H1 (cell line): Measurements from ENCODE around the gene MOV10L1. TPM values are rescaled to one million over a fixed set of nuclear protein-coding genes. Genes with fewer than 3 reads are reported as not detected.

ENCODE experiments used
- CTCF ChIA-PET: fragments of 300-600 bp; sonication (Branson Sonifier 250); formaldehyde crosslinking; loops from one replicate; lab custom pipeline; 2021; ENCODE audit not compliant: partially characterized antibody; lab: Charles Lee
- POLR2A ChIA-PET: fragments of 300-600 bp; sonication (Branson Sonifier 250); formaldehyde crosslinking; loops from one replicate; lab custom pipeline; 2021; ENCODE audit warnings: inconsistent platforms; ENCODE audit not compliant: partially characterized antibody; lab: Charles Lee
- DNase-seq, 2 experiments: peaks; one replicate each; pipeline versions ENCODE4 v3.0.0 to v3.0.0-alpha.2; 2010 to 2022; ENCODE audit warnings: low spot score in 2 of 2, low read depth in 1 of 2, mixed read lengths in 1 of 2
- FAIRE-seq: peaks from 2 replicates; lab custom pipeline; 2011; peaks lifted over from hg19 to GRCh38; lab: Jason Lieb, UNC
- H2AFZ ChIP-seq: 2 replicates; pipeline ENCODE4 v1.8.1; 2012; ENCODE audit warnings: low read length, inconsistent platforms
- H2AK5ac ChIP-seq: 2 replicates; pipeline ENCODE4 v1.6.1; 2013; ENCODE audit warnings: low read depth, low read length
- H2BK120ac ChIP-seq: replicated peaks from 2 replicates; pipeline ENCODE3; 2013; ENCODE audit warnings: low read depth, low read length, inconsistent platforms
- H2BK12ac ChIP-seq: 2 replicates; pipeline ENCODE4 v1.6.1; 2013; ENCODE audit warnings: low read depth, low read length
- H2BK15ac ChIP-seq: 2 replicates; pipeline ENCODE4 v1.6.1; 2013; ENCODE audit warnings: low read length
- H2BK20ac ChIP-seq: 2 replicates; pipeline ENCODE4 v1.6.1; 2013; ENCODE audit warnings: low read length
- H2BK5ac ChIP-seq: 2 replicates; pipeline ENCODE4 v1.6.1; 2013; ENCODE audit warnings: low read depth, low read length
- H3K14ac ChIP-seq: 2 replicates; pipeline ENCODE4 v1.6.1; 2013; ENCODE audit warnings: inconsistent platforms; ENCODE audit not compliant: insufficient read length
- H3K18ac ChIP-seq: 2 replicates; pipeline ENCODE4 v1.6.1; 2013; ENCODE audit warnings: low read length; ENCODE audit errors: extremely low read depth
- H3K23ac ChIP-seq: 2 replicates; pipeline ENCODE4 v1.6.1; 2013; ENCODE audit warnings: inconsistent platforms; ENCODE audit not compliant: insufficient read length
- H3K23me2 ChIP-seq: 2 replicates; pipeline ENCODE4 v1.6.1; 2013; ENCODE audit warnings: low read depth, low read length
- H3K27ac ChIP-seq: 2 replicates; pipeline ENCODE4 v1.6.1; 2011; ENCODE audit warnings: low read depth, low read length, inconsistent platforms
- H3K27me3 ChIP-seq, 4 experiments: replicated peaks in 1 of 4; 1 replicate in 1 of 4; 2 replicates in 3 of 4; pipeline versions ENCODE4 v1.6.1 to v1.8.1; 2011 to 2013; ENCODE audit warnings: low read length in 3 of 4, mild to moderate bottlenecking in 3 of 4, inconsistent platforms in 2 of 4, mixed read lengths in 2 of 4, moderate library complexity in 1 of 4; ENCODE audit not compliant: control insufficient read depth in 3 of 4, insufficient read depth in 3 of 4; ENCODE audit errors: extremely low read depth in 1 of 4
- H3K36me3 ChIP-seq, 4 experiments: 2 replicates each; pipeline versions ENCODE4 v1.6.1 to v1.8.1; 2011 to 2013; ENCODE audit warnings: mild to moderate bottlenecking in 4 of 4, low read length in 3 of 4, moderate library complexity in 2 of 4, control low read depth in 1 of 4, inconsistent platforms in 1 of 4; ENCODE audit not compliant: insufficient read depth in 4 of 4, control insufficient read depth in 2 of 4
- H3K4ac ChIP-seq: replicated peaks from 2 replicates; pipeline ENCODE3; 2013; ENCODE audit warnings: low read length, low read depth, mixed read lengths, inconsistent platforms; ENCODE audit not compliant: insufficient read length
- H3K4me1 ChIP-seq, 4 experiments: replicated peaks in 1 of 4; 1 replicate in 1 of 4; 2 replicates in 3 of 4; pipeline versions ENCODE4 v1.6.1 to v1.8.1; 2011 to 2013; ENCODE audit warnings: low read length in 3 of 4, inconsistent platforms in 2 of 4, mixed read lengths in 1 of 4; ENCODE audit not compliant: insufficient read depth in 4 of 4, control insufficient read depth in 3 of 4
- H3K4me2 ChIP-seq, 2 experiments: 2 replicates each; pipeline versions ENCODE4 v1.6.1 to v1.8.1; 2011 to 2013; ENCODE audit warnings: low read depth in 2 of 2, low read length in 2 of 2, control low read depth in 1 of 2, inconsistent platforms in 1 of 2, mild to moderate bottlenecking in 1 of 2; ENCODE audit not compliant: insufficient read depth in 1 of 2
- H3K4me3 ChIP-seq, 4 experiments: fragments of 200-600, 300-600 bp in 1 of 4; sonication (generic), shearing (Covaris generic), sonication (Bioruptor Twin) in 1 of 4; 2 replicates each; pipeline versions ENCODE4 v1.5.1 to v1.8.1; 2011 to 2016; ENCODE audit warnings: low read length in 4 of 4, low read depth in 3 of 4, control low read depth in 2 of 4, inconsistent platforms in 2 of 4, mild to moderate bottlenecking in 2 of 4, mixed read lengths in 1 of 4, moderate library complexity in 1 of 4; ENCODE audit not compliant: insufficient read depth in 2 of 4; ENCODE audit errors: extremely low read depth in 1 of 4
- H3K56ac ChIP-seq: replicated peaks from 2 replicates; pipeline ENCODE3; 2013; ENCODE audit warnings: low read depth, mild to moderate bottlenecking, mixed read lengths, low read length, inconsistent platforms; ENCODE audit not compliant: insufficient read length
- H3K79me1 ChIP-seq: 2 replicates; pipeline ENCODE4 v1.6.1; 2013; ENCODE audit warnings: low read depth, low read length, control low read depth
- H3K79me2 ChIP-seq, 2 experiments: 2 replicates each; pipeline versions ENCODE4 v1.6.1 to v1.8.1; 2012 to 2013; ENCODE audit warnings: low read length in 2 of 2, mild to moderate bottlenecking in 2 of 2, inconsistent platforms in 1 of 2; ENCODE audit not compliant: insufficient read depth in 2 of 2, control insufficient read depth in 1 of 2
- H3K9ac ChIP-seq, 4 experiments: replicated peaks in 1 of 4; 1 replicate in 1 of 4; 2 replicates in 3 of 4; pipeline versions ENCODE4 v1.6.1 to v1.8.1; 2011 to 2013; ENCODE audit warnings: low read depth in 3 of 4, low read length in 3 of 4, control low read depth in 2 of 4, mild to moderate bottlenecking in 2 of 4, moderate library complexity in 2 of 4, inconsistent platforms in 1 of 4; ENCODE audit errors: extremely low read depth in 1 of 4
- H3K9me3 ChIP-seq, 2 experiments: 2 replicates each; pipeline versions ENCODE4 v1.6.1 to v1.8.1; 2012 to 2013; ENCODE audit warnings: mild to moderate bottlenecking in 2 of 2, moderate library complexity in 2 of 2, control low read depth in 1 of 2, inconsistent platforms in 1 of 2, low read depth in 1 of 2, low read length in 1 of 2, mixed read lengths in 1 of 2; ENCODE audit not compliant: insufficient read depth in 2 of 2
- H4K20me1 ChIP-seq, 2 experiments: replicated peaks in 1 of 2; 2 replicates each; pipeline versions ENCODE3 to v1.8.1; 2011 to 2013; ENCODE audit warnings: inconsistent platforms in 2 of 2, low read length in 2 of 2, mild to moderate bottlenecking in 1 of 2; ENCODE audit not compliant: insufficient read depth in 2 of 2, control insufficient read depth in 1 of 2
- H4K5ac ChIP-seq: 2 replicates; pipeline ENCODE4 v1.6.1; 2013; ENCODE audit warnings: low read length, low read depth, mixed read lengths, inconsistent platforms; ENCODE audit not compliant: insufficient read length
- H4K8ac ChIP-seq: 2 replicates; pipeline ENCODE4 v1.8.0; 2013; ENCODE audit warnings: mild to moderate bottlenecking, moderate library complexity, low read length, inconsistent platforms; ENCODE audit not compliant: insufficient read depth; ENCODE audit errors: extremely low read depth
- H4K91ac ChIP-seq: replicated peaks from 2 replicates; pipeline ENCODE3; 2013; ENCODE audit warnings: low read length, mixed read lengths, inconsistent platforms; ENCODE audit not compliant: insufficient read length
- FOSL1 ChIP-seq: IDR thresholded peaks from 2 replicates; pipeline ENCODE4 v1.6.1; 2011; ENCODE audit warnings: mild to moderate bottlenecking, low read depth, low read length, moderate library complexity; ENCODE audit not compliant: insufficient read depth
- GABPA ChIP-seq: IDR thresholded peaks from 2 replicates; pipeline ENCODE4 v1.6.1; 2011; ENCODE audit warnings: mild to moderate bottlenecking, low read length, moderate library complexity, borderline replicate concordance; ENCODE audit not compliant: insufficient read depth
- GTF2F1 ChIP-seq: IDR thresholded peaks from 2 replicates; pipeline ENCODE4 v1.6.1; 2012; ENCODE audit warnings: low read depth, low read length, improper control_type of control experiment, borderline replicate concordance
- JUN ChIP-seq: IDR thresholded peaks from 2 replicates; pipeline ENCODE4 v1.6.1; 2011; ENCODE audit warnings: low read depth, mild to moderate bottlenecking, improper control_type of control experiment, low read length
- POLR2A ChIP-seq, 2 experiments: IDR thresholded peaks; 1 replicate in 1 of 2; 2 replicates in 1 of 2; pipeline ENCODE4 v1.6.1; 2011; ENCODE audit warnings: low read depth in 2 of 2, low read length in 2 of 2, mild to moderate bottlenecking in 2 of 2; ENCODE audit errors: control extremely low read depth in 1 of 2
- RAD21 ChIP-seq, 2 experiments: IDR thresholded peaks in 1 of 2; conservative IDR thresholded peaks in 1 of 2; 2 replicates each; pipeline ENCODE4 v1.6.1; 2011; ENCODE audit warnings: low read depth in 2 of 2, low read length in 2 of 2, improper control_type of control experiment in 1 of 2, inconsistent platforms in 1 of 2, mild to moderate bottlenecking in 1 of 2, moderate library complexity in 1 of 2
- RBBP5 ChIP-seq: IDR thresholded peaks from 2 replicates; pipeline ENCODE4 v1.7.1; 2012; ENCODE audit warnings: low read depth, mild to moderate bottlenecking, inconsistent platforms, low read length, moderate library complexity, borderline replicate concordance
- RNF2 ChIP-seq: fragments of 200-900, 300-1000 bp; sonication (generic); IDR thresholded peaks from 2 replicates; pipeline ENCODE4 v1.7.1; 2016; ENCODE audit warnings: borderline replicate concordance, low read depth, mild to moderate bottlenecking, antibody characterized with exemption, low read length; ENCODE audit not compliant: poor library complexity, severe bottlenecking; ENCODE audit errors: missing control alignments
- SIN3A ChIP-seq, 2 experiments: IDR thresholded peaks in 1 of 2; conservative IDR thresholded peaks in 1 of 2; 2 replicates each; pipeline ENCODE4 v1.6.1; 2011 to 2012; ENCODE audit warnings: low read length in 2 of 2, improper control_type of control experiment in 1 of 2, low read depth in 1 of 2, mild to moderate bottlenecking in 1 of 2
- SIRT6 ChIP-seq: IDR thresholded peaks from one replicate; pipeline ENCODE4 v1.7.1; 2012; ENCODE audit warnings: low read length, inconsistent platforms
- TAF1 ChIP-seq: IDR thresholded peaks from 2 replicates; pipeline ENCODE4 v1.6.1; 2011; ENCODE audit warnings: mild to moderate bottlenecking, low read depth, low read length
- WGBS, 2 experiments: shearing (Covaris generic) in 1 of 2; methylation state at CpG; one replicate each; pipeline versions ENCODE4 v1.1.6 to v1.1.7; 2013 to 2015; ENCODE audit warnings: low lambda C conversion rate in 2 of 2, mixed read lengths in 2 of 2, inconsistent platforms in 1 of 2, low coverage in 1 of 2, missing lambda C conversion rate in 1 of 2; ENCODE audit not compliant: insufficient replicate concordance in 2 of 2, insufficient coverage in 1 of 2, insufficient read length in 1 of 2; ENCODE audit errors: extremely low coverage in 1 of 2, missing lambda C conversion rate in 1 of 2; 5-methylcytosine and 5-hydroxymethylcytosine counted together
- polyA plus RNA-seq, 7 experiments: library from polyadenylated mRNA; depleted of rRNA in 3 of 7; stranded (reverse) in 5 of 7; unstranded in 2 of 7; fragments of >200 nt in 5 of 7; fragments of 200-250 nt in 2 of 7; gene quantifications; 1 replicate in 5 of 7; 2 replicates in 1 of 7; 4 replicates in 1 of 7; pipeline versions ENCODE4 v1.2.1 to v1.2.3, GENCODE V29; 2011 to 2013; ENCODE audit warnings: missing spikeins in 2 of 7, mixed read lengths in 2 of 7
- total RNA-seq: library from RNA; stranded (reverse); fragmentation: NEBNext Ultra II Directional; extraction: Animal tissue kit (Norgen Biotek cat#: 25700); gene quantifications from 2 replicates; pipeline ENCODE4 v1.2.1, GENCODE V29; 2021

Gene MOV10L1
- total and polyA plus RNA-seq, 2 of the 8 experiments (the other 6 are each of a cell fraction or from before 2014, with no cell fraction given): 0.32 TPM; not detected in 1

GRCh38 chr22:50197000-50197800 is 107.4 kb downstream of the MOV10L1 start:
- Histone ChIP-seq H3K79me2 (peaks cover 0 to 12% of the 10 kb centered on the region in 2 experiments; a peak in 1 of 4 replicates), H3K56ac (no peak overlapping the region), H4K91ac (no peak overlapping the region), H4K20me1 (peaks cover under 1 to 17% of the 10 kb centered on the region in 2 experiments), H3K14ac (no peak overlapping the region), H2BK20ac (no peak overlapping the region), H2BK120ac (no peak overlapping the region), H4K8ac (no peak overlapping the region), H3K23ac (no peak overlapping the region), H2AK5ac (no peak overlapping the region), H3K27me3 (no peaks in the 10 kb centered on the region), H3K36me3 (peaks cover 6 to 37% (median 10%) of the 10 kb centered on the region in 4 experiments; a peak in 5 of 8 replicates), H3K79me1 (no peaks in the 10 kb centered on the region; the same call in 1 of the 2 replicates), H4K5ac (no peak overlapping the region), H2AFZ (no peak overlapping the region), H3K23me2 (peaks cover 13% of the 10 kb centered on the region; the same call in 1 of the 2 replicates), H2BK12ac (no peak overlapping the region), H3K4ac (no peak overlapping the region), H3K4me2 (no peak overlapping the region), H3K18ac (no peak overlapping the region), H3K4me3 (no peak overlapping the region), H3K4me1 (peaks cover 0 to 6% (median 4%) of the 10 kb centered on the region in 4 experiments; a peak in 6 of 7 replicates), H2BK15ac (no peak overlapping the region), H2BK5ac (no peak overlapping the region), H3K9ac (no peak overlapping the region), H3K9me3 (no peaks in the 10 kb centered on the region), H3K27ac (no peak overlapping the region)
- ChIA-PET CTCF (no interaction called here), POLR2A (interaction anchor here (0.5 to 0.6 kb wide), 2 partner anchors 41 to 98 kb away, joined by 3 to 4 read pairs; no protein-coding TSS in a partner anchor)
- 97% methylated on average over 17 of the region's 23 CpGs; no CpG with 5 or more reads in 1 of the 2 experiments for WGBS, 2 experiments
- DNase-seq (no peak), FAIRE-seq (no peak)
- TF ChIP-seq JUN (no peak), TAF1 (no peak), GABPA (no peak), RAD21 (IDR thresholded peaks at IDR 0.05 in 1 of 2, conservative IDR thresholded peaks at IDR 0.05 in 1 of 2; ENCODE audit: low read depth in 2 of 2, low read length in 2 of 2) (no peak), POLR2A (IDR thresholded peaks at IDR 0.05; ENCODE audit: control extremely low read depth in 1 of 2, low read depth in 2 of 2, low read length in 2 of 2) (no peak), RNF2 (no peak), RBBP5 (no peak), SIN3A (conservative IDR thresholded peaks at IDR 0.05 in 1 of 2, IDR thresholded peaks at IDR 0.05 in 1 of 2; ENCODE audit: low read depth in 1 of 2, low read length in 2 of 2) (no peak), FOSL1 (no peak), GTF2F1 (no peak), SIRT6 (no peak)
